Measurements from ENCODE around the gene SEMA3G. TPM values are rescaled to one million over a fixed set of nuclear protein-coding genes. Genes with fewer than 3 reads are reported as not detected.

The SEMA3G gene
- total and polyA plus RNA-seq, 2 donors (not counting 1 experiment from before 2014, with no cell fraction given), result 0.02 to 0.17 TPM

DNA sequence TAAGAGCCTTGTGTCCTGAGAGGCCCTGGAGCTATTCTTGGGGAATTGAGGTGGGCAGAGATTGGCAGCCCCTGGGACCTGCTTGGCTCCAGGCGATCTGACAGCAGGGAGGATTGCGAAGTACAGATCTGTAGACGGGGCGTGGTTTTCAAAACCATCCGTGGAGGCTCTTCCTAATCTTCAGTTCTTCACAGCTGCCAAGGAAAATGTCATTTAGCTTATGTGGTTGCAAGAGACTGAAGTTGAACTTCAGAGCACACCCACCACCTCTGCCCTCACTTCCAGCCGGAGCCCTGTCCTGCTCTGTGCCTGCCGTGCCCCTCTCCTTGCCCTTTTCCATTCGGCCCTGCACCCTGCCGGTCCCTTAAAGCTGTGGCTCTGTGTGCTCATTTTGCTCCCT is 23.4 kb upstream of the SEMA3G start:
- DNase-seq (ENCODE audit: low read depth in 2 of 2), result peak; percentile 31 to 32
- H3K79me2 ChIP-seq (ENCODE audit: control insufficient read depth, insufficient read depth, low read length), result peaks cover 12% of the 10 kb centered on the region
- H3K9ac ChIP-seq (ENCODE audit: insufficient read depth, low read length), result no peak overlapping the region

DNA sequence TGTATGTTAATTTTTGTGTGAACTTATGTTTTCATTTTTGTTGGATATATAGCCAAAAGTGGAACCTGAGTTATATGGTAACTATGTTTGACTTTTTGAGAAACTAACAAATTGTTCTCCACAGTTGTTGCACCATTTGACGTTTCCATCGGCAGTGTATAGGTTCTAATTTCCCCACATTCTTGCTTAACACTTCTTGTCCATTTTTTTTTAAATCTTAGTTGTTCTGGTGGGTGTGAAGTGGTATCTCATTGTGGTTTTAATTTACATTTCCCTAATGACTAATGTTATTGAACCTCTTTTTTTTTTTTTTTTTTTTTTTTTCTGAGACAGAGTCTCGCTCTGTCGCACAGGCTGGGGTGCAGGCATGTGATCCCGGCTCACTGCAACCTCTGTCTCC is 18.5 kb upstream of the SEMA3G start:
- no peaks in the 10 kb centered on the region for H3K27me3 ChIP-seq (ENCODE audit: control insufficient read depth, insufficient read depth, low read length)
- H4K20me1 ChIP-seq (ENCODE audit: control insufficient read depth, extremely low read depth, insufficient read depth, low read length), result no peaks in the 10 kb centered on the region
- no peak for TF ChIP-seq CTCF (conservative IDR thresholded peaks at IDR 0.05 in 1 of 2, IDR thresholded peaks at IDR 0.05 in 1 of 2; ENCODE audit: low read depth in 1 of 2, low read length in 2 of 2)
- H3K79me2 ChIP-seq (ENCODE audit: control insufficient read depth, insufficient read depth, low read length), result peaks cover 11% of the 10 kb centered on the region
- no peak overlapping the region for H3K9ac ChIP-seq (ENCODE audit: insufficient read depth, low read length)
- peaks cover 6% of the 10 kb centered on the region for H3K4me1 ChIP-seq (ENCODE audit: control insufficient read depth, extremely low read depth, insufficient read depth, low read length)
- no peak overlapping the region for H3K4me3 ChIP-seq (replicated peaks in 1 of 4; ENCODE audit: control extremely low read depth in 1 of 4, insufficient read depth in 1 of 4, low read depth in 3 of 4, low read length in 4 of 4)
- no peaks in the 10 kb centered on the region for H3K9me3 ChIP-seq (ENCODE audit: control insufficient read depth, insufficient read depth, low read depth, low read length)
- no peak overlapping the region for H2AFZ ChIP-seq (ENCODE audit: low read length)
- no peak for DNase-seq (ENCODE audit: low read depth in 2 of 2)
- peaks cover 7% of the 10 kb centered on the region for H3K36me3 ChIP-seq (ENCODE audit: control insufficient read depth, insufficient read depth, low read length)
- H3K4me2 ChIP-seq (ENCODE audit: extremely low read depth, insufficient read depth, low read length), result no peak overlapping the region
- no peak overlapping the region for H3K27ac ChIP-seq (ENCODE audit: insufficient read depth, low read length)

More for the DNA sequence above, 23.4 kb upstream of the SEMA3G start:
- Histone ChIP-seq H3K4me3 (replicated peaks in 1 of 4; ENCODE audit: control extremely low read depth in 1 of 4, insufficient read depth in 1 of 4, low read depth in 3 of 4, low read length in 4 of 4) (no peak overlapping the region), H3K4me1 (ENCODE audit: control insufficient read depth, extremely low read depth, insufficient read depth, low read length) (peaks cover 6% of the 10 kb centered on the region), H3K27ac (ENCODE audit: insufficient read depth, low read length) (no peak overlapping the region), H2AFZ (ENCODE audit: low read length) (no peak overlapping the region), H3K4me2 (ENCODE audit: extremely low read depth, insufficient read depth, low read length) (no peak overlapping the region), H3K27me3 (ENCODE audit: control insufficient read depth, insufficient read depth, low read length) (no peaks in the 10 kb centered on the region), H3K9me3 (ENCODE audit: control insufficient read depth, insufficient read depth, low read depth, low read length) (no peaks in the 10 kb centered on the region), H3K36me3 (ENCODE audit: control insufficient read depth, insufficient read depth, low read length) (peaks cover 23% of the 10 kb centered on the region), H4K20me1 (ENCODE audit: control insufficient read depth, extremely low read depth, insufficient read depth, low read length) (no peaks in the 10 kb centered on the region)
- TF ChIP-seq CTCF (conservative IDR thresholded peaks at IDR 0.05 in 1 of 2, IDR thresholded peaks at IDR 0.05 in 1 of 2; ENCODE audit: low read depth in 1 of 2, low read length in 2 of 2) (no peak), EZH2 (IDR thresholded peaks at IDR 0.05; ENCODE audit: low read length, missing control alignments) (no peak)

DNA sequence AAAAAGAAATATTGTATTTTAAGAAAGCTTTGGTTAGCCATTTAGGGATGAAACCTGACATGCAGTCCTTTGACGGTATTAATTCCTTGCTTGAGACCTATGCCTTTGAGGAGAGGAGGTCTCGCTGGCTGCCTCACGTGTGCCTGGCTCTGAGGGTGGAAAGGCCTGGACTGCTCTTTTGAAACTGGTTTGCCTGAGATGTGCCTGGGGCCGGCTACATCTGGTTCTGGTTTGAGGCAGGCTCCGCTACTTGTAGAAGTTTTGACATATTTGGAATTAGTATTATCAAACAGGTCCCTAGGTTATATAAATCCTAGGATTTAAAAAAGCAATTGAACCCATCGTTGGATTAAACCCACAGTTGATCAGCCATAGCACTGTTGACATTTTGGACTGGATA is 17.0 kb upstream of the SEMA3G start:
- peaks cover 9% of the 10 kb centered on the region for H3K36me3 ChIP-seq (ENCODE audit: control insufficient read depth, insufficient read depth, low read length)
- TF ChIP-seq CTCF (conservative IDR thresholded peaks at IDR 0.05 in 1 of 2, IDR thresholded peaks at IDR 0.05 in 1 of 2; ENCODE audit: low read depth in 1 of 2, low read length in 2 of 2) (no peak), EZH2 (IDR thresholded peaks at IDR 0.05; ENCODE audit: low read length, missing control alignments) (no peak)
- H3K9me3 ChIP-seq (ENCODE audit: control insufficient read depth, insufficient read depth, low read depth, low read length), result no peaks in the 10 kb centered on the region

More for the DNA sequence above, 17.0 kb upstream of the SEMA3G start:
- H3K9ac ChIP-seq (ENCODE audit: insufficient read depth, low read length), result no peak overlapping the region
- no peaks in the 10 kb centered on the region for H4K20me1 ChIP-seq (ENCODE audit: control insufficient read depth, extremely low read depth, insufficient read depth, low read length)
- no peak overlapping the region for H2AFZ ChIP-seq (ENCODE audit: low read length)
- H3K4me1 ChIP-seq (ENCODE audit: control insufficient read depth, extremely low read depth, insufficient read depth, low read length), result peaks cover 6% of the 10 kb centered on the region
- no peak overlapping the region for H3K4me2 ChIP-seq (ENCODE audit: extremely low read depth, insufficient read depth, low read length)
- H3K79me2 ChIP-seq (ENCODE audit: control insufficient read depth, insufficient read depth, low read length), result peaks cover 17% of the 10 kb centered on the region
- H3K27ac ChIP-seq (ENCODE audit: insufficient read depth, low read length), result no peak overlapping the region
- H3K4me3 ChIP-seq (replicated peaks in 1 of 4; ENCODE audit: control extremely low read depth in 1 of 4, insufficient read depth in 1 of 4, low read depth in 3 of 4, low read length in 4 of 4), result no peak overlapping the region
- no peak for DNase-seq (ENCODE audit: low read depth in 2 of 2)
- no peaks in the 10 kb centered on the region for H3K27me3 ChIP-seq (ENCODE audit: control insufficient read depth, insufficient read depth, low read length)
